HG03439 (cell line): ENCODE data around the gene SETD1B.
A peak's percentile ranks its signal among the peaks of the same experiment; 100 is the strongest.

Experiments used
- ATAC-seq: cut with Tn5 transposase; IDR thresholded peaks from one replicate; pipeline ENCODE4 v1.9.1; 2021; ENCODE audit warnings: mild to moderate bottlenecking, moderate library complexity; ENCODE audit not compliant: unreplicated experiment

Gene SETD1B

GRCh38 chr12:121794534-121795033 is 9.2 kb upstream of the SETD1B start:
- ATAC-seq, result no peak

GRCh38 chr12:121795034-121795968 is 8.5 kb upstream of the SETD1B start:
- ATAC-seq, result no peak

DNA sequence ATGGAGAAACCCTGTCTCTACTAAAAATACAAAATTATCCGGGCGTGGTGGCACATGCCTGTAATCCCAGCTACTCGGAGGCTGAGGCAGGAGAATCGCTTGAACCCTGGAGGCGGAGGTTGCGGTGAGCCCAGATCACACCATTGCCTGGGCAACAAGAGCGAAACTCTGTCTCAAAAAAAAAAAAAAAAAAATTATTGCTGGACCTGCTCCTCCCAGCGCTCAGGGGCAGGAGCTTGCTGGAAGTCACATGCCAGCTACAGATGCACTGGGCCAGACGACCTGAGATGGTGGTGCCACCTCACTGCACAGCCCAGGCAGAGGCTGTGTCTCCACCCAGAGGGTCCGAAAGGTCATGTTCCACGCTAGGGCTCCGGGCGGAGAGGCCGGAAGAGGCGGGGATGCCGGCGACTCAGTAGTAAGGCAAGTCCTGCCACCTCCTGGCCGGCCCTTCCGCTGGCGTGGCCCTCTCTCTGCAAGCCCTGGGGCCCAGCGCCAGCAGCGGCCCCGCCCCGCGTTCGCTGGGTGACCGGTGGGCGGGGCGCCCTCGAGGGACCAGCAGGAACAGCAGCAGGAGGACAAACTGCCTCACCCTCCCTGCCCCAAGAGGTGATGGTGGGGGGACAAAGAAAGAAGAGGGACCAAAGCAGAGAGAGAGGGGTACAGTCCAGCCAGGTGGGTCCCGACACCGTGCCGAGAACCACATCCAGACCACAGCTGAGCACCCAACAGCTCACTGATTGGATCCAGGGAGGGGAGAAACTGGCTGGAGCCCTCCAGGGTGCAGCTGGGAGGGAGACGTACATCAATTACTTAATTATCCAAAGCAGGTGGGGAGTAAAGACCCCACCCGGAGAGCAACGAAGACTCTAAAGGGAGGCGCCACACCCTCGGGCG is 6.7 kb upstream of the SETD1B start:
- no peak for ATAC-seq

DNA sequence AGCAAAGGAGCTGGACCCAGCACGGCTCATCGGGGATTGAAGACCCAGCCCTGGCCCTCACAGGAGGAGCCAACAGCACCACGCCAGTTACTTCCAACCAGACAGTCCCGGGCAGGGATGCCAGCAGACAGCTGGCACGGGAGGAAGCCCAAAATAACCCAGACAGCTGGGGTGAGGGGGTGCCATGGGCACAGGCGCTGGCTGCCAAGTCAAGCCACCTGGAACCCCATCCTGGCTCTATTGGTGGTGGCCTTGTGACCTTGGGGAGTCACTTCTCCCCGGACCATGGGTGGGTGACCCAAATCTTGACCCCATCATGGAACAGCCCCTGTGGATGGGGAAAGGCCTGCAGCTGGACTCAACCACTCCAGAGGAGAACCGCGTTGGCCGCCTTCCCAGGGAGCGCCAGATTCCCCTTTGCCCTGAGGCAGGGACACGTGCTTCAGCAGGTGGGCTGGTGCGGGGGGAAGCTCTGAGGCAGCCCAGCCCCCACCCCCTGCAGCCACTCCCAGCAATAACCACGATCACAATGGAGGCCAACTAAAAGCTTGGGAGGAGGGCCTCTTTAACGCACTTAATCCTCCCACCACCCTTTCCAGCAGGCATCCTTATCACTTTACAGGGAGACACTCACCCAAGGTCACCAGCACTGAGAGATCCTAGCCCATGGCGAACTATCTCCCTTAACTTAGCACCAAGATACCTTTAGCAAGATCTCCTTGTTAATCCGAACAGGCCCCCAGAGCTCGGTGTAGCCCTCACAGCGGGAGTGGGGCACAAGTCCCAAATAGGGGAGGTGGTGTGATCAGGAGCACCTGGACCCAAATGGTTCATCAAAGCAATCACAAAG is 5.6 kb upstream of the SETD1B start:
- ATAC-seq, result no peak

- ATAC-seq, result no peak
Measured at GRCh38 chr12:121798787-121799155, 5.0 kb upstream of the SETD1B start.

GRCh38 chr12:121799156-121799841 is 4.5 kb upstream of the SETD1B start:
- no peak for ATAC-seq

DNA sequence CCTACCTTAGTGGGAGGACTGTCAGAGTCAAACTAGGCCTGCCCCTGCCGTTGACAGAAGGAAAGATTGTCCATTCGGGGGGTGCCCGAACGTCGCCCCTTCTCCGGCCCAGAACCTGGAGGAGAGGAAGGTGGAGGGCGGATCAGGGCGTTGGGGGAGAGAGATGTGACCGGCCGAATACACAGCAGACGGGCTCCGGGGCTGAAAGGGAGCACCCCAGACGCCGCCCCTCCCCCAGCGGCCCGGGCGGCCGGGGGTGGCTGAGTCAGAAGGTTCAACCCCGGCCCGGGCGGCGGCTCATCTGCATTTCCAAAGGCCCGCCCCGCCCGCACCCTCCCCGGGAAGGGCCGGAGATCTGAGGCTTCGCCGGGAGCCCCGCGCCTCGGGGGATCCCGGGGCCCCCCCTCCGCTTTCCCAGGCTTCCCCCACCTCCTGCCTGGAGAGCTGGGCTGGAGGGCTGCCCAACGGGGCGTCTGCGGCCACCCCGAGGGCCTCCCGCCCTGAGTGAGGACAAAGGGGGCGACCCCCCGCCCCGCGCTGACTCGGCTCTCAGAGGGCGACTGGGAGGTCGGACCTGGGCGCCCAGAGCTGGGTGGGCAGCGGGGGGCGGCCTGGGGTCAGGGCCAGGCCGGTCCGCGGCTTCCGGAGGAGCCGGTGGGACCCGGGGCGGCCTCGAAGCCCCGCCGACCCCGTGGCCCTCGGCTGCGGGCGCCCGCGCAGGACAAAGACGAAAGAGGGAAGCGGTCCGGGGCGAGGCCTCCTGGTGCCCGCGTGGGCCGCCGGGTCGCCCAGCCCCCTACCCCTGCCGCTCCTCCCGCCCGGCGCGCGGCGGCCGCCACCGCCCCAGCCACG is 3.7 kb upstream of the SETD1B start:
- ATAC-seq, result no peak

- no peak for ATAC-seq
Measured at GRCh38 chr12:121800694-121801594, 2.9 kb upstream of the SETD1B start.

DNA sequence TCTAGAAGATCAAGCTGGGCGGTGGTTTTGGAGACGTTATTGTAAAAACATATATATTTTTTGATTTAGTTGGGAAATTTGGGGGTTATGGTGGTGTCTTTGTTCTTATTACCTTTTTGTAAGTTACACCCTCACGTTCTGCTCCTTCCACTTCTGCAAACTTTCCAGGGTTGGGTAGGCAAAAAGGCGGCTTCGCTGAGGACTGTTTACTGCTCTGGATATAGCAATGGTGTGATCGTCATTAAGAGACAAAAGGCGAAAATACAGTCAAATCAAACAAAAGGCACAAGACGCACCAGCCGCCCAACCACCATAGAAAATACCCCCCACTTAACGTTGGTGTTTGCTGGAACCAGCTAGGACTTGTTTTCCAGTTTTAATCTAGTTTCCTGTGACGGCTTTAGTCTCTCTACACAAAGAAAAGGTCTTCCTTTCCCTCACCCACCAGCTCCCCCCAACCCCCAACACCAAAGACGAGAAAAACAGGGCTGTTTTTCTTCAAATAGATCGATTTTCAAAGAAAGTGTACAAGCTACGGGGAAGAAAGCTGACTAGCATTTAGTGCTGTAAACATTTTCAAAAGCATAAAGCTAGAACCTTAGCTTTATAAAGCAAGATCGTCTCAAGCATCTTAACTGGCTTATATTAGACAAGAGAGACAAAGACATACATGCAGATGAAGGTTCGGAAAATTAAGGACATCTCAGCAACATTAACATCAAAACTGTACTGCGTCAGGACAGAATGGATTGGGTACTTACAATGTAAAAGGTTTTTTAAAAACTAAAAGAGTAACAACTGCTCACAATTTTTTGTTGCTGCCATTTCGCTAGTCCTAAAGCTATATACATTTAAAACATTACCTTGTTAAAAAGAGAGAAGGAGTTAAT is 2.0 kb upstream of the SETD1B start:
- ATAC-seq, result no peak

GRCh38 chr12:121802485-121802842 is 1.3 kb upstream of the SETD1B start:
- ATAC-seq, result no peak

- ATAC-seq, result peak; percentile 32
Measured at GRCh38 chr12:121802843-121803698, 738 bp upstream of the SETD1B start.

DNA sequence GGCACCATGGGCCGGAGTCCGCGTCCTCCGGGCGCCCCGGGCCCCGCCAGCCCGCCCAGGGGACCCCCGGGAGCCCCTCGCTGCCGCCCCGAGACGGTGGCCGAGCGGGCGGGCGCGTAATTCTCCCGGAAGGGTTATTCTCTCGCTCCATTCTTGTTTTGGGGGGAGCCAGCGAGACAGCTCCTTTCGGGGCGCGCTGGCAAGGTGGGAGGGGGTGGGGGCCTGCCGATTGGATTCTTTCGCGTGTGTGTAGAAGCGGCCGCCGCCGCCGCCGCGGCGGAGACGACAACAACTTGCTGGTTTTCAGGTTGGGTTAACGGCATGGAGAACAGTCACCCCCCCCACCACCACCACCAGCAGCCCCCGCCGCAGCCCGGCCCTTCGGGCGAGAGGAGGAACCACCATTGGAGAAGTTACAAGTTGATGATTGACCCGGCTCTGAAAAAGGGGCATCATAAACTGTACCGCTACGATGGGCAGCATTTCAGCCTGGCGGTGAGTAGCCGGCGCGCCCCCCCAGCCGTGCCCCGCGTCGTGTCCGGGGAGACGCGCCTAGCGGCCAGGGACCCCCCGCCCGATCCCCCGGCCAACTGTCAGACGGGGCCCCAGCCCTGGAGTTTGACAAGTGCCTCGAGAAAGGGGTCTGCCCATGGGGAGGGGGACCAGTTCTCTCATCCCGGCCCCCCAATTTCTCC is 755 bp downstream of the SETD1B start:
- ATAC-seq, result no peak

- ATAC-seq, result no peak
Measured at GRCh38 chr12:121805171-121806008, 1.6 kb downstream of the SETD1B start.

DNA sequence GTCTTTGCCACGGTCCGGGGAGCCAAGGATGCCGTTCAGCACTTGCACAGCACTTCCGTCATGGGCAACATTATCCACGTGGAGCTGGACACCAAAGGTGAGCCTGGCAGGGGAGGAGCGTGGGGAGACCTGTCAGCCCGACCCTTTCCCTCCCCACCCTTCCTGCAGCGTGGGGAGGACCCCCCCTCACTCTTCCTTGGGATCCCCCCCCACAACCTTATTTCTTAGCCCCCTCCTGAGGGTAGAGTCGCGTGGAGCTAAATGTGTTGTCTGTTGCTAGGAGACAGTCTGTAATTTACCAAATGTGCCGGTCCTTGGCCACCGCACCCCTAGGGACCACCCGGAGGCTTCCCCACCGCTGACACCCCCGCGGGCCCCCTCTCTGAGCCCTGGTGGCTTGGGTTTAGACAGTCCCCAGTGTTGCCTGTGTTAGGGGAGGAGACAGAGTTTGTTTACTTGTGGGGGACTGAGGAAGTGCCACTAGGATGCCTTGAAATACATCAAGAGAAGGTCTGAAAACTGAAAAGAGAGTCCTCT is 2.3 kb downstream of the SETD1B start:
- ATAC-seq, result no peak
